Retinal pigment epithelial cell (primary cell): ENCODE measurements around the gene KMT2C.
"Not testable (repeated sequence)": the region's sequence is repeated elsewhere in the genome, so short reads cannot be mapped to it uniquely, and the experiment has no call there.

ENCODE experiments used
- DNase-seq: peaks from one replicate; pipeline ENCODE4 v3.0.0-alpha.2; 2010; ENCODE audit warnings: low read depth
- H3K4me3 ChIP-seq: 2 replicates; pipeline ENCODE4 v1.5.1; 2011; ENCODE audit warnings: mild to moderate bottlenecking, low read length, control low read depth, moderate library complexity
- CTCF ChIP-seq: conservative IDR thresholded peaks from 2 replicates; pipeline ENCODE4 v1.5.1; 2011; ENCODE audit warnings: low read depth, low read length, control low read depth, inconsistent platforms

Gene KMT2C

GRCh38 chr7:152307902-152308301, 127.9 kb downstream of the KMT2C start:
- no peak for TF ChIP-seq CTCF
- DNase-seq: no peak
- no peak overlapping the region for H3K4me3 ChIP-seq

- DNase-seq: not testable (repeated sequence)
Measured at GRCh38 chr7:152299542-152300143, 136.2 kb downstream of the KMT2C start.

GRCh38 chr7:152292897-152293296, 142.9 kb downstream of the KMT2C start:
- no peak for DNase-seq
- no peak overlapping the region for H3K4me3 ChIP-seq
- no peak for TF ChIP-seq CTCF

More at GRCh38 chr7:152299542-152300143, 136.2 kb downstream of the KMT2C start:
- H3K4me3 ChIP-seq: not testable (repeated sequence)

GRCh38 chr7:152286972-152287371, 148.8 kb downstream of the KMT2C start:
- not testable (repeated sequence) for H3K4me3 ChIP-seq, DNase-seq

GRCh38 chr7:152286219-152286618, 149.6 kb downstream of the KMT2C start:
- not testable (repeated sequence) for DNase-seq

GRCh38 chr7:152284998-152285397, 150.8 kb downstream of the KMT2C start:
- not testable (repeated sequence) for H3K4me3 ChIP-seq, DNase-seq

More at GRCh38 chr7:152286219-152286618, 149.6 kb downstream of the KMT2C start:
- not testable (repeated sequence) for H3K4me3 ChIP-seq

- not testable (repeated sequence) for H3K4me3 ChIP-seq, DNase-seq
Measured at GRCh38 chr7:152277687-152278086, 158.1 kb downstream of the KMT2C start.

GRCh38 chr7:152270427-152270826, 165.4 kb downstream of the KMT2C start:
- peak; percentile 11 for DNase-seq

GRCh38 chr7:152266859-152267258, 168.9 kb downstream of the KMT2C start:
- DNase-seq, H3K4me3 ChIP-seq: not testable (repeated sequence)

More at GRCh38 chr7:152270427-152270826, 165.4 kb downstream of the KMT2C start:
- H3K4me3 ChIP-seq: not testable (repeated sequence)

GRCh38 chr7:152264915-152265314, 170.9 kb downstream of the KMT2C start:
- not testable (repeated sequence) for H3K4me3 ChIP-seq, DNase-seq

GRCh38 chr7:152262146-152262545, 173.7 kb downstream of the KMT2C start:
- not testable (repeated sequence) for H3K4me3 ChIP-seq, DNase-seq

- not testable (repeated sequence) for DNase-seq, H3K4me3 ChIP-seq
Measured at GRCh38 chr7:152259645-152260044, 176.2 kb downstream of the KMT2C start.

GRCh38 chr7:152247851-152248250, 188.0 kb downstream of the KMT2C start:
- H3K4me3 ChIP-seq, DNase-seq: not testable (repeated sequence)

- DNase-seq, H3K4me3 ChIP-seq: not testable (repeated sequence)
Measured at GRCh38 chr7:152245417-152245816, 190.4 kb downstream of the KMT2C start.

GRCh38 chr7:152243464-152243863, 192.3 kb downstream of the KMT2C start:
- not testable (repeated sequence) for DNase-seq

GRCh38 chr7:152241301-152241700, 194.5 kb downstream of the KMT2C start:
- not testable (repeated sequence) for DNase-seq, H3K4me3 ChIP-seq

More at GRCh38 chr7:152243464-152243863, 192.3 kb downstream of the KMT2C start:
- H3K4me3 ChIP-seq: not testable (repeated sequence)

GRCh38 chr7:152236306-152236705, 199.5 kb downstream of the KMT2C start:
- not testable (repeated sequence) for H3K4me3 ChIP-seq, DNase-seq

- DNase-seq, H3K4me3 ChIP-seq: not testable (repeated sequence)
Measured at GRCh38 chr7:152234421-152234820, 201.4 kb downstream of the KMT2C start.
